ENCODE results near the gene STK33.

STK33 gene
- total RNA-seq: 0 to 1.7 reads per million in 2 donors

DNA sequence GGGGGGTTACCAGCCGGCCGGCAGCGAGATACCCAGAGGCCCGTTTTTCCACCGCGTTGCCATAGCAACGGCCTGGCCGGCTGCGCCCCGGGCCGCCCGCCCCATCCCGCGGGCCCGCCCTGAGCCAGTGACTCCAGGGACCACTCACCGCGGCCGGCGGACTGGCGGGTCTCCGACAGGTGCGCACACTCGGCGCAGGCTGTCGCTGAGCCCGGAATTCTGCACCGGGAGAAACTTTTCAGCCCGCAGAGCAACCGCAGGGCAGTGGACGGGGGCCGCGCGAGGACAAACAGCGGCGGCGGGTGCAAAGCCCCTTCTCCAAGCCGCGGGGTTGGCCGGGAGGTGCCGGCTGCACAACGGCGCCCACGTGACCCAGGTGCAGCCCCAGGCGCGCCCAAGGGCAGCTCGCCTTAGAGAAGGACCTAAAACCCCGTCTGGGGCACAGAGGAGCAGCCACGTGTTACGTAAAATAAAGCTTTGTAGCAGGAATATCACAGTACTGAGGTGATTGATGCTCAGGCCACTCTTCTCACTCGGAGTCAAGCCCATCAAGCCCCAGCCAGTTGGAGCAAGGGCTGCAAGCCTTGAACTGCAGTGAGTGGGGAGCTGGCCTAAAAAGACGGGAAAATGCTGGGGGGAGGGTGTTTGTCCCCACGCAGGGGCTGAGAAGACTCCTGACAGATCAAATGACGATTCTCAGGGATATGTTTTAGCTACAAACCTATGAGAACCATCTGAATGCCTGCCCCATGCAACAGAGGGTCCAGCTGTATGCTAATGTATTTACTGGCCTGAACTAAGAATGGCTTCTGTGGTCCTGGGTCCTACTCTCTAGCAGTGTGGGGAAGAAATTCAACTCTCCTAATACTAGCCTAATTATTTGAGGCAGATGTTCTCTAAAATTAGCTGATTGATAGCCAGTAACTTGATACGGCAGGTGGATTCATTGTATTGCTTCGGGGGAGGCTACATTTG, at the start of gene STK33:
TSS of gene STK33 (minus strand) at position 294 of the 975 bp plus-strand sequence. CDS start 119,323 bp downstream, outside the sequence.
- DNase-seq: peak in 1 of 5 experiments; percentile 67

GRCh38 chr11:8642196-8642841, 48.3 kb upstream of the STK33 start:
- DNase-seq: no peak

- DNase-seq: no peak
These were observed 47.3 kb upstream of the STK33 start for GRCh38 chr11:8641332-8641731.

GRCh38 chr11:8640267-8640906, 46.4 kb upstream of the STK33 start:
- DNase-seq: no peak

GRCh38 chr11:8639655-8640054, 45.6 kb upstream of the STK33 start:
- DNase-seq: no peak

DNA sequence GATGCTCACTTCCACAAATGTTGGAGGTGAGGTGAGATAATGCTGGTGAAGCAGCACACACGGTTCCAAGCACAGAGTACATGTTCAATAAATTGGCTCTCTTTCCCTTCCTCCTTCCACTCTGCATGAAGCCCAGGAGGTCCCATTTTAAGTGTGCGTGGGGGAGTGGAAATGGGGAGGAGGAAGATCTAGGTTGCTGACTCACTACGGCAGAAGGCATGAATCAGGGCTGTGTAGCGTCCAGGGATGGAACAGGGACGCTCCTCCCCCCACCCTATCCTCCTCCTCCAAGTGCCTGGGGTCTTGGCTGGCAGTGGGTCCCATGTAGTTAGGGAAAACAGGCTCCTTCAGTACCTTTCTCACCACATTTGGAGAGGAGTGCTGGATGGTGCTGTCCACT, 44.3 kb upstream of the STK33 start:
- no peak for DNase-seq

DNA sequence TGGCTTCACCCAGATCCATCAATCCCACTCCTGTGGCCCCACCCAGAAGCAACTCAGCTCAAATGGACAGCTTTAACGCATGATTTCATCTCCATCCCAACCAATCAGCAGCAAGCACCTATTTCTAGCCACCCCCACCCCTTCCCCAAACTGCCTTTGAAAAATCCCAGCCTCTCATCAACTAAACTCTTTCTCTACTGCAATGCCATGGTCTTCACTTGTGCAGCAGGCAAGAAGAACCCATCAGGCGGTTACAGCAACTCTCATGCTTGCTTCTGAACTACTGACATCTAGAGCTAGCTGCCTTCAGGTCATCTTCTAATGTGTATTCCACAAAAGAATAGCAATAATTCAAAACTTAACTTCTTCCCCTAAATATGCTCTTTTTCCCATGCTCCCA, 42.1 kb upstream of the STK33 start:
- DNase-seq: no peak

- no peak for DNase-seq
These were observed 40.5 kb upstream of the STK33 start for GRCh38 chr11:8634498-8634897.

GRCh38 chr11:8631395-8632118, 37.5 kb upstream of the STK33 start:
- no peak for DNase-seq

GRCh38 chr11:8624698-8625097, 30.7 kb upstream of the STK33 start:
- DNase-seq: no peak

- DNase-seq: no peak
These were observed 27.1 kb upstream of the STK33 start for GRCh38 chr11:8621147-8621546.

DNA sequence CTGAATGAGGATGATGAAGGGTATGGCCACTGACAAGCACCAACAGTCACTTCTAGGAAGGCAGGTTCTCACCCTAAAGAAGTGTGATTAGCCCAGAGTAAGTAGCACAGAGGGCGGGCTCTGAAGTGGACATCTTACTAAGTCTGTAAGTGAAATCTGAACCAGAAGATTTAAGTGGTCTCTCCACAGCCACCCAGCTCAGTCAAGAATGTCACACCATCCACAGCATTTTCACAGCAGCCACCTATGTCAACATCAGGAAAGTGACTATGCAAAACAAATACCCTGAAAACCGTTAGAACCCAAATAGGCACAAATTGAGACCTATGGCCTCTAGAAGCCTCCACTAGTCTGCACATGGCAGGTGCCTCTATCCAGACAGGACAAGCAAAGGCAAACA, 23.0 kb upstream of the STK33 start:
- no peak for DNase-seq

- DNase-seq: no peak
These were observed 21.4 kb upstream of the STK33 start for GRCh38 chr11:8615291-8616032.

DNA sequence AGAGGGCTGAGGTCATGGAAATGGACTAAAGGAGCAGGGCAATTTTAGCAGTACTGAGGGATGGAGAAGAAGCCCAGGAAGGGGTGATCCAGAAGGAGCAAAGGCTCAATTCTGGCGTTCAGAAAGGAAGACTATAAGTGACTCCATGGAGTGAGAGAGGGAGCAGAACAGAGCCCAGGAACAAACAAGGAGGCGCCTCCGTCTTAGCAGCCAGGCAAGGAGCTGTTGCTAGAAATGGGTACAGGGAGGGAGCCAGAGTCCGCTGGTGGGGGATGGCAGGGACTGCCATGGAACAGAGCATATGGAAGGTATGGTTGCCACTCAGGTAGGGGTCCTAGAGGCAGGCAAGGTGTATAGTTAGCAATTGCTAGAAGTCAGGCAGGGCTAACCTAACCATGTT, 20.5 kb upstream of the STK33 start:
- no peak for DNase-seq

DNA sequence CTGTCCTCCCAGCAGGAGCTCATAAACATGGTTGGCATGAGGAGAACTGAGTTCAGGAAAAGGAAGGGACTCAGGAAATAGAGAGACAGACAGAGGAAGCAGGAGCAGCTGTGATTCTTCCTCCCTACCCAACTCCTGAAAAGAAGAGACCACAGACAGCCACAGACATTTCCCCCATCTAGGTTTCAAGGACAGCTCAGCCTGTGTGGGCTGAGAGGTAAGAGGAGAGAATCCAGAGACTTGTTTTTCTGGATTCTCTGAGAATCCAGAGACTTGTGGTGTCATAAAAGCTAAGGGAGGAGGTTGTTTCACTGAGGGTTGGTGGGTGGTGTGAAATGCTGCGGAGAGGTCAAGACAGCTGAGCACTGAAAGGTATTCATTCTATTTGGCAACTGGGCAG, 19.0 kb upstream of the STK33 start:
- no peak for DNase-seq

DNA sequence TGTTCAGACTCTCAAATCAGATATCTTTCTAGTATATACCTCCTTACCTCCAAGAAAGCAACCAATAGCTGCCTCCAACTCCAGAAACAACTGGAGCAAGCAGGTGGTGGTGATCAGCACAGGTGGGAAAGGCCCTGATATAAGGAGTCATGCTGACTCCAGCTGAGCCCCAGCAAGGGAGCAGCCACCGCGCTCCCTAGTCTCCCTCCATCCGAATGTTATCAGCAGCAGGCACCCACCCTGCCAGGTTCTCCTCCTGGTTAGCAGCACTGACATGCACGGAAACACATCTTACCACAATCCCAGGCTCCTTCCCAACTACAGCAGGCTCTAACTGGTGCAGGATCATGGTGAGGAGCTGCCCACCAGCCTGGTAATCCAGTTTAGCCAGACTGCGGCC, 18.5 kb upstream of the STK33 start:
- no peak for DNase-seq

- peak in 1 of 5 experiments; percentile 38 for DNase-seq
These were observed 16.6 kb upstream of the STK33 start for GRCh38 chr11:8610532-8611116.

DNA sequence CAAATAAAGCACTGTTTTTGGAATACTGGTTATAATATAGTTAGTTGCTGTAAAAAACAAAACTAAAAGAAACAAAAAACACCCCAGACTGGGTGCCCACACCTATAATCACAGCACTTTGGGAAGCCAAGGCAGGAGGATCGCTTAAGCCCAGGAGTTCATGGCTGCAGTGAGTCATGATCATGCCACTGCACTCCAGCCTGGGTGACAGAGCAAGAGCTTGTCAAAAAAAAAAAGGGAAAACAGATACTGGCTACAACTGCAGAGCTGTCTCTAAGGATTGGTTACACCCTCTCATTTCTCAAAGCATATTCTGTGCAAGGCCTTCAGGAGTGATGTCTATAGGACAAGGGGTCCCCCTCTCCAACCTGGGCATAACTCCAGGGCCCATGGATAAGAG, 14.6 kb upstream of the STK33 start:
- no peak for DNase-seq

DNA sequence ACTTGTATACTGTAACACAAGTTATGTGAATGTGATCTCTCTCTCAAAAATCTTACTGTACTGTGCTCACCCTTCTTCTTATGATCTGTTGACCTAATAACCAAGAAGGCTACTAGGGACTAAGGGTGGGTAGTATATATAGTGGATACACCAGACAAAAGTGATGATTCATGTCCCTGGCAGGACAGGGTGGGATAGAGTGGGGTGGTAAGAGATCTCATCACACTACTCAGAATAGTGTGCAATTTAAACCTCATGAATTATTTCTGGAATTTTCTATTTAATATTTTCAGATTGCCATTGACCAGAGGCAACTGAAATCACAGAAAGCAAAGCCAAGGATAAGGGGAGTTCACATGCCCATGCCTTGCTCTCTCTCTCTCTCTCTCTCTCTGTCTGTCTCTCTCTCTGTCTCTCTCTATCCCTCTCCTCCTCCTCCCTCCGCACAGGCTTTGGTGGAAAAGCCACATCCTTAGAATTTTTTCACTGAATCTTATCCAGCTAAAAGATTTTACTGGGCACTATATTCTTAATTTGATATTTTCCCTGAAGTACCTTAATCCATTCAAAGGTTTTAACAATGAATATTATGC, 12.0 kb upstream of the STK33 start:
- DNase-seq: no peak

- DNase-seq: peak in 1 of 5 experiments; percentile 30
These were observed 10.2 kb upstream of the STK33 start for GRCh38 chr11:8604078-8604723.

- DNase-seq: no peak
These were observed 9.7 kb upstream of the STK33 start for GRCh38 chr11:8603696-8604077.
